K562 (cell line): ENCODE data around the gene SMIM15. TPM values are rescaled to one million over a fixed set of nuclear protein-coding genes. Genes with fewer than 3 reads are reported as not detected.

Experiments used
- BMI1 ChIP-seq: fragments of 150-350 bp; IDR thresholded peaks from 2 replicates; pipeline ENCODE4 v1.6.1; 2014; ENCODE audit warnings: low read length
- CREB1 ChIP-seq, 2 experiments: sonication (generic) in 1 of 2; formaldehyde crosslinking in 1 of 2; IDR thresholded peaks; 2 replicates each; pipeline versions ENCODE4 v1.6.1 to v1.8.0; 2012 to 2022; ENCODE audit warnings: inconsistent platforms in 1 of 2, mild to moderate bottlenecking in 1 of 2, missing genetic modification reagents in 1 of 2, moderate library complexity in 1 of 2
- HLTF ChIP-seq: fragments of 450-650 bp; IDR thresholded peaks from 2 replicates; pipeline ENCODE4 v1.6.1; 2016
- JUND ChIP-seq, 2 experiments: IDR thresholded peaks; 2 replicates in 1 of 2; 3 replicates in 1 of 2; pipeline ENCODE4 v1.6.1; 2011; ENCODE audit warnings: borderline replicate concordance in 2 of 2, low read depth in 2 of 2, low read length in 2 of 2, improper control_type of control experiment in 1 of 2, missing biosample characterization in 1 of 2, missing genetic modification characterization in 1 of 2, missing genetic modification reagents in 1 of 2
- KDM1A ChIP-seq, 2 experiments: fragments of 450-650 bp; IDR thresholded peaks; 2 replicates each; pipeline ENCODE4 v1.6.1; 2016; ENCODE audit warnings: mild to moderate bottlenecking in 2 of 2
- NFRKB ChIP-seq: fragments of 450-650 bp; IDR thresholded peaks from 2 replicates; pipeline ENCODE4 v1.6.1; 2016; ENCODE audit warnings: low read depth
- RHOXF2B ChIP-seq: fragments of 250-450 bp; sonication (Bioruptor Pico); conservative IDR thresholded peaks from 2 replicates; pipeline ENCODE4 v1.5.1; 2021
- SP2 ChIP-seq: IDR thresholded peaks from 2 replicates; pipeline ENCODE4 v1.6.1; 2011; ENCODE audit warnings: mild to moderate bottlenecking, low read depth, low read length, moderate library complexity; ENCODE audit not compliant: poor library complexity, severe bottlenecking; ENCODE audit errors: extremely low read depth
- TCF7 ChIP-seq: sonication (generic); IDR thresholded peaks from 2 replicates; pipeline ENCODE4 v1.6.1; 2016; ENCODE audit warnings: antibody characterized with exemption, borderline replicate concordance
- ZNF133 ChIP-seq: fragments of 250-450 bp; sonication (Bioruptor Pico); IDR thresholded peaks from 2 replicates; pipeline ENCODE4 v1.4.0; 2020; ENCODE audit warnings: mild to moderate bottlenecking
- ZNF143 ChIP-seq: sonication (generic); formaldehyde crosslinking; IDR thresholded peaks from 2 replicates; pipeline ENCODE4 v1.9.0; 2022; ENCODE audit warnings: mild to moderate bottlenecking, missing genetic modification reagents
- ZNF507 ChIP-seq: conservative IDR thresholded peaks from 2 replicates; pipeline ENCODE4 v1.6.1; 2017; ENCODE audit warnings: missing genetic modification characterization, missing compliant biosample characterization
- ZNF644 ChIP-seq: fragments of 200-800 bp; sonication (Bioruptor generic); IDR thresholded peaks from 2 replicates; pipeline ENCODE4 v1.6.1; 2016; ENCODE audit warnings: low read depth, missing genetic modification characterization, missing compliant biosample characterization
- polyA plus RNA-seq, 8 experiments: library from polyadenylated mRNA; depleted of rRNA in 4 of 8; stranded (reverse) in 5 of 8; unstranded in 3 of 8; fragments of >200 nt; fragmentation: Nextera tagmentation in 2 of 8; fragmentation: Illumina TruSeq in 1 of 8; extraction: Ambion mirVana in 2 of 8; extraction: Trizol in 1 of 8; gene quantifications; 2 replicates each; pipeline versions ENCODE4 v1.2.1 to v1.2.3, GENCODE V29; 2011 to 2014; ENCODE audit warnings: inconsistent platforms in 1 of 8, missing spikeins in 1 of 8
- total RNA-seq, 7 experiments: library from RNA; depleted of rRNA in 6 of 7; stranded (reverse); fragments of >200 nt in 6 of 7; fragmentation: Illumina TruSeq in 2 of 7; extraction: Trizol in 2 of 7; gene quantifications; 2 replicates each; pipeline versions ENCODE4 v1.2.1 to v1.2.3, GENCODE V29; 2011 to 2021; ENCODE audit warnings: low replicate concordance in 1 of 7
- TF ChIP-seq, protein P1 (sequence below), 2 experiments: fragments of 450-650 bp in 1 of 2; sonication (generic) in 1 of 2; formaldehyde crosslinking in 1 of 2; IDR thresholded peaks in 1 of 2; conservative IDR thresholded peaks in 1 of 2; 2 replicates each; pipeline versions ENCODE4 v1.6.1 to v1.8.1; 2016 to 2023; ENCODE audit warnings: mild to moderate bottlenecking in 2 of 2, moderate library complexity in 2 of 2, inconsistent platforms in 1 of 2, missing genetic modification reagents in 1 of 2
- TF ChIP-seq, protein P2 (sequence below): sonication (generic); formaldehyde crosslinking; IDR thresholded peaks from 2 replicates; pipeline ENCODE4 v1.8.0; 2023; ENCODE audit warnings: mild to moderate bottlenecking, missing genetic modification reagents
- TF ChIP-seq, protein P3 (sequence below): fragments of 250-450 bp; sonication (Bioruptor Pico); IDR thresholded peaks from 2 replicates; pipeline ENCODE4 v1.9.0; 2021; ENCODE audit warnings: mild to moderate bottlenecking
- TF ChIP-seq, protein P4 (sequence below): fragments of 250-450 bp; sonication (Bioruptor Pico); IDR thresholded peaks from 2 replicates; pipeline ENCODE4 v1.4.0; 2020
- TF ChIP-seq, protein P5 (sequence below), 2 experiments: fragments of 450-650 bp; IDR thresholded peaks; 2 replicates each; pipeline ENCODE4 v1.6.1; 2016

The SMIM15 gene
- total and polyA plus RNA-seq, 9 of the 15 experiments (the other 6 are each of a cell fraction or from before 2014, with no cell fraction given), result 16.6 to 124 (median 82.0) TPM

DNA sequence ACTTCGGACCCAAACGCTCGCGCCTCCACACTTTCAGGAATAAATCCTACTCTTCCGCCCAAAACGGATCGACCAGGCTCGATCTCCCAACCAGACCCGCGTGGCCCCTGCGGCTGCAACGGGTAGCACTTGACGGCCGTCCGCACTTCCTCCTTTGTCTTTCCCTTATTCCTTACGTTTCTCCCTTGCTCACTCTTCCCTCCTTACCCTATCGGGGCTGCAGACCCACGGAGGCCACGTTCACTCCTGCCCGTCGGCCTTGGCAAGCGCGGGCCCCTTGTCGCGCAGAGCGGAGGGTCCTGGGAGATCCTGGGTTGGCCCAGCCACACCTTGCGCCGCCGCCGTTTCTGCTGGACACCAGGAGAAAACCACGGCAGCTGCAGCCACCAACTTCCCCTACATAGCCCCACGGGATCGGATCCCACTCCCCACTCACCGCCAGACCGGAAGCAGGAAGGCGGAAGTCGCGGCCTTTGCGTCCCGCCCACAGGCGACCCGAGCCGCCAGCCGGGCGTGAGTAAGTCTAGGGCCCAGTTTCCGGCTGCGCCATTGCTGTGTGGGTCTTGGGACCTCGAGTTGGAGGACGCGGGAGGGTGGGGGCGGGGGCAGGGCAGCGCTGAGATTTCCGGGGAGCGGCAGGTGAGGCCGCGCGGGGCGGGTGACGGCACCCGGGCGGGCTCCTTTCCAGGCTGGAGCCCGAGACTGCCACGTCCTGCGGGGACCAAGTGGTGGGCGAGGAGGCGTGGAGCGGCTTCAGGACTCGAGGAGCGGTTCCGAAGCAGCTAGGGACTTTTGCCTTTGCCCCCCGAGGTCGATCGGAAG, at the start of gene SMIM15 (continued):
- TF ChIP-seq, protein P1, sequence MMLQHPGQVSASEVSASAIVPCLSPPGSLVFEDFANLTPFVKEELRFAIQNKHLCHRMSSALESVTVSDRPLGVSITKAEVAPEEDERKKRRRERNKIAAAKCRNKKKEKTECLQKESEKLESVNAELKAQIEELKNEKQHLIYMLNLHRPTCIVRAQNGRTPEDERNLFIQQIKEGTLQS (IDR thresholded peaks at IDR 0.05), result peak; percentile 19; the same call in 1 of the 2 replicates
- TF ChIP-seq, protein P1 (CRISPR knock-in tag; conservative IDR thresholded peaks at IDR 0.05), result no peak
- TF ChIP-seq HLTF (no peak), ZNF644 (tag) (no peak), NFRKB (peak; percentile 83; the same call in 1 of the 2 replicates), BMI1 (no peak), CREB1 (IDR thresholded peaks at IDR 0.05) (peak; percentile 40; the same call in 1 of the 2 replicates), CREB1 (CRISPR knock-in tag; IDR thresholded peaks at IDR 0.05) (no peak; the same call in 1 of the 2 replicates), KDM1A (IDR thresholded peaks at IDR 0.05) (peak; percentile 67 to 74; a peak in 3 of 4 replicates), ZNF143 (CRISPR knock-in tag) (no peak), RHOXF2B (CRISPR knock-in tag) (peak; percentile 50; the same call in 1 of the 2 replicates), ZNF133 (CRISPR knock-in tag) (no peak), TCF7 (no peak), ZNF507 (no peak), JUND (IDR thresholded peaks at IDR 0.05; ENCODE audit: borderline replicate concordance, low read depth, low read length) (peak; percentile 57), JUND (tag; IDR thresholded peaks at IDR 0.05; ENCODE audit: borderline replicate concordance, low read depth, low read length) (no peak; the same call in 2 of the 3 replicates), SP2 (no peak)
- TF ChIP-seq, protein P2, sequence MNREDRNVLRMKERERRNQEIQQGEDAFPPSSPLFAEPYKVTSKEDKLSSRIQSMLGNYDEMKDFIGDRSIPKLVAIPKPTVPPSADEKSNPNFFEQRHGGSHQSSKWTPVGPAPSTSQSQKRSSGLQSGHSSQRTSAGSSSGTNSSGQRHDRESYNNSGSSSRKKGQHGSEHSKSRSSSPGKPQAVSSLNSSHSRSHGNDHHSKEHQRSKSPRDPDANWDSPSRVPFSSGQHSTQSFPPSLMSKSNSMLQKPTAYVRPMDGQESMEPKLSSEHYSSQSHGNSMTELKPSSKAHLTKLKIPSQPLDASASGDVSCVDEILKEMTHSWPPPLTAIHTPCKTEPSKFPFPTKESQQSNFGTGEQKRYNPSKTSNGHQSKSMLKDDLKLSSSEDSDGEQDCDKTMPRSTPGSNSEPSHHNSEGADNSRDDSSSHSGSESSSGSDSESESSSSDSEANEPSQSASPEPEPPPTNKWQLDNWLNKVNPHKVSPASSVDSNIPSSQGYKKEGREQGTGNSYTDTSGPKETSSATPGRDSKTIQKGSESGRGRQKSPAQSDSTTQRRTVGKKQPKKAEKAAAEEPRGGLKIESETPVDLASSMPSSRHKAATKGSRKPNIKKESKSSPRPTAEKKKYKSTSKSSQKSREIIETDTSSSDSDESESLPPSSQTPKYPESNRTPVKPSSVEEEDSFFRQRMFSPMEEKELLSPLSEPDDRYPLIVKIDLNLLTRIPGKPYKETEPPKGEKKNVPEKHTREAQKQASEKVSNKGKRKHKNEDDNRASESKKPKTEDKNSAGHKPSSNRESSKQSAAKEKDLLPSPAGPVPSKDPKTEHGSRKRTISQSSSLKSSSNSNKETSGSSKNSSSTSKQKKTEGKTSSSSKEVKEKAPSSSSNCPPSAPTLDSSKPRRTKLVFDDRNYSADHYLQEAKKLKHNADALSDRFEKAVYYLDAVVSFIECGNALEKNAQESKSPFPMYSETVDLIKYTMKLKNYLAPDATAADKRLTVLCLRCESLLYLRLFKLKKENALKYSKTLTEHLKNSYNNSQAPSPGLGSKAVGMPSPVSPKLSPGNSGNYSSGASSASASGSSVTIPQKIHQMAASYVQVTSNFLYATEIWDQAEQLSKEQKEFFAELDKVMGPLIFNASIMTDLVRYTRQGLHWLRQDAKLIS (CRISPR knock-in tag), result peak; percentile 73
- TF ChIP-seq, protein P3, sequence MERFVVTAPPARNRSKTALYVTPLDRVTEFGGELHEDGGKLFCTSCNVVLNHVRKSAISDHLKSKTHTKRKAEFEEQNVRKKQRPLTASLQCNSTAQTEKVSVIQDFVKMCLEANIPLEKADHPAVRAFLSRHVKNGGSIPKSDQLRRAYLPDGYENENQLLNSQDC (CRISPR knock-in tag), result no peak
- TF ChIP-seq, protein P4, sequence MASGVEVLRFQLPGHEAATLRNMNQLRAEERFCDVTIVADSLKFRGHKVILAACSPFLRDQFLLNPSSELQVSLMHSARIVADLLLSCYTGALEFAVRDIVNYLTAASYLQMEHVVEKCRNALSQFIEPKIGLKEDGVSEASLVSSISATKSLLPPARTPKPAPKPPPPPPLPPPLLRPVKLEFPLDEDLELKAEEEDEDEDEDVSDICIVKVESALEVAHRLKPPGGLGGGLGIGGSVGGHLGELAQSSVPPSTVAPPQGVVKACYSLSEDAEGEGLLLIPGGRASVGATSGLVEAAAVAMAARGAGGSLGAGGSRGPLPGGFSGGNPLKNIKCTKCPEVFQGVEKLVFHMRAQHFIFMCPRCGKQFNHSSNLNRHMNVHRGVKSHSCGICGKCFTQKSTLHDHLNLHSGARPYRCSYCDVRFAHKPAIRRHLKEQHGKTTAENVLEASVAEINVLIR, result no peak
- TF ChIP-seq, protein P5, sequence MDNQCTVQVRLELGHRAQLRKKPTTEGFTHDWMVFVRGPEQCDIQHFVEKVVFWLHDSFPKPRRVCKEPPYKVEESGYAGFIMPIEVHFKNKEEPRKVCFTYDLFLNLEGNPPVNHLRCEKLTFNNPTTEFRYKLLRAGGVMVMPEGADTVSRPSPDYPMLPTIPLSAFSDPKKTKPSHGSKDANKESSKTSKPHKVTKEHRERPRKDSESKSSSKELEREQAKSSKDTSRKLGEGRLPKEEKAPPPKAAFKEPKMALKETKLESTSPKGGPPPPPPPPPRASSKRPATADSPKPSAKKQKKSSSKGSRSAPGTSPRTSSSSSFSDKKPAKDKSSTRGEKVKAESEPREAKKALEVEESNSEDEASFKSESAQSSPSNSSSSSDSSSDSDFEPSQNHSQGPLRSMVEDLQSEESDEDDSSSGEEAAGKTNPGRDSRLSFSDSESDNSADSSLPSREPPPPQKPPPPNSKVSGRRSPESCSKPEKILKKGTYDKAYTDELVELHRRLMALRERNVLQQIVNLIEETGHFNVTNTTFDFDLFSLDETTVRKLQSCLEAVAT (IDR thresholded peaks at IDR 0.05), result peak; percentile 65 to 67; a peak in 3 of 4 replicates
